Globus pallidus (tissue), 1 donor: ENCODE data around the gene RPL39L.
A peak's percentile ranks its signal among the peaks of the same experiment; 100 is the strongest.
"Not testable (repeated sequence)": the region's sequence is repeated elsewhere in the genome, so short reads cannot be mapped to it uniquely, and the experiment has no call there.

Experiments used
- DNase-seq: peaks from one replicate; pipeline ENCODE4 v3.0.0-alpha.2; 2015; ENCODE audit warnings: low spot score

The RPL39L gene

DNA sequence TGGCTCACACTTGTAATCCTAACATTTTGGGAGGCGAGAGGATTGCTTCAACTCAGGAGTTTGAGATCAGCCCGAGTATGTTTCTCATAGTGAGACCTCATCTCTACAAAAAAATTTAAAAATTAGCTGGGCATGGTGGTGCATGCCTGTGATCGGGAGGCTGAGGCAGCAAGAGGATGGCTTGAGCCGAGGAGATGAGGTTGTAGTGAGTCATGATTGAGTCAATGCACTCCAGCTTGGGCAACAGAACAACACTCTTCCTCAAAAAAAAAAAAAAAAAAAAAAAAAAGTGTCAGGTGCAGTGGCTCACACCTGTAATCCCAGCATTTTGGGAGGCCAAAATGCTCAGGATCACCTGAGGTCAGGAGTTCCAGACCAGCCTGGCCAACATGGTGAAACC, 2.4 kb downstream of the RPL39L start:
- no peak for DNase-seq

- DNase-seq: no peak
These were observed 3.0 kb downstream of the RPL39L start for GRCh38 chr3:187136337-187136736.

DNA sequence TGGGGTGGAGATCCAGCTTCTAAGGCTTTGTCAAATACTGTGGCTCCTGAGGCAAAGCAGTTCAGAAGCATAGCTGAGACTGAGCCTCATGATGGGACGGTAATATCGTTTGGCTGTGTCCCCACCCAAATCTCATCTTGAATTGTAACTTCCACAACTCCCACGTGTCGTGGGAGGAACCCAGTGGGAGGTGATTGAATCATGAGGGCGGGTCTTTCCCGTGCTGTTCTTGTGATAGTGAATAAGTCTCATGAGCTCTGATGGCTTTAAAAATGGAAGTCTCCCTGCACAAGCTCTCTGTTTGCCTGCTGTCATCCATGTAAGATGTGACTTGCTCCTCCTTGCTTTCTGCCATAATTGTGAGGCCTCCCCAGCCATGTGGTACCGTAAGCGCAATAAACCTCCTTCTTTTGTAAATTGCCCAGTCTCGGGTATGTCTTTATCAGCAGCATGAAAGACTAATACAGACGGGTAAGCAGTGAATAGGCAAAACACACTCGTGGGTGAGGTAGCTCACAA, 4.1 kb downstream of the RPL39L start:
- DNase-seq: not testable (repeated sequence)

GRCh38 chr3:187133181-187133580, 6.1 kb downstream of the RPL39L start:
- DNase-seq: not testable (repeated sequence)

- DNase-seq: no peak
These were observed 6.6 kb downstream of the RPL39L start for GRCh38 chr3:187132666-187133065.

DNA sequence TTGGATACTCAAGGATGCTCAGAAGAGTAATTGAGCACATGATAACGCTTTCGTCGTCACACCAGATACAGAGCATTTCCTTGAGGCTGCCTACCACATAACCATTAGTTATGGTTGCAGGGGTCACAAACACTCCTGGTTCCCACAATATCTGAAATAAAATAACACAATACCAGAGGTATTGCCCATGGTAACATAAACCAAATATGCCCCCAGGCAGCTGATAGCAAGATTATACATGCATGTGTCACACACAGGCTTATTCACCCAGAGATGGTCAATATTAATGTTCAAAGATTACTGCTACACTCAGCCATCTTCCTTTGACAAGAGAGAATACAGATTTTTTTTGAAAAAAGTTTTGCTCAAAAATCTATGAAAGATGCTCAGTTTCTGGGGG, 7.3 kb downstream of the RPL39L start:
- no peak for DNase-seq

GRCh38 chr3:187130346-187131066, 8.8 kb downstream of the RPL39L start:
- DNase-seq: no peak

- no peak for DNase-seq
These were observed 13.8 kb downstream of the RPL39L start for GRCh38 chr3:187125319-187126031.

DNA sequence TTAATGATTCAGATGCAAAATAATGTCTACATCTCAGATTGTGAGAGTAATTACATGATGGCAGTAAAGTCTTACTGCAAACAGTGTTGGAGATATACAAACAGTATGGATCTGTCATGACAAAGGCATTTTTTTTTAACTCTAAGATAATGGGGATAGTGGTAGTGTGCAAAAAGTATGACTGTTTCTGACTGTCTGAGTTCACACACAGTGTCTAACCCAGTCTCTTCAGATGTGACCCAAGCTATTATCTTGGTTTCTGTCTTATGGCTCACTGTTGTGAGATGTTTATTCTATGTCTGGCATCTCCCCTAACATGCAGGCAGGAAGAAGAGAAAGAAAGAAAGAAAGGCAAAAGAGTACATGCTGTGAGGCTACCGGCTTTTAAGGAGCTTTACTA, 17.0 kb downstream of the RPL39L start:
- DNase-seq: no peak

- DNase-seq: no peak
These were observed 19.0 kb downstream of the RPL39L start for GRCh38 chr3:187120326-187120725.

DNA sequence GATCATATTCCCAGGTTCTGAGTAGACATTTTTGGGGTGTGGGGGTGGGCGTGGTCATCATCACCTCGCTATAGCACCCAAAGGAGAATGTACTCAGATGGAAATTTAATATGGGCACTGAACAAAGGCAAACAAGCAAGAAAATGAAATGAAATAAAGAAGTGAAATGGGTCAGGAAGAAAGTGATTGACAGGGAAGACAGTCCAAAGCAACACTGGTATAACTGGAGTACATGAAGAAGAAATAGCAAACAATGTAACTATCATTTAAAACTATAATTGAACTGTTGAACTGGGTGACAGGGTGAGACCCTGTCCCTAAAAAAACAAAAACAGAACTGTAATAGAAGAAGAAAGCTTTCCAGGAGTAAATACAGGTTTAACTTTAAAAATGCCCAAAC, 24.8 kb downstream of the RPL39L start:
- DNase-seq: no peak

GRCh38 chr3:187112934-187113793, 26.1 kb downstream of the RPL39L start:
- DNase-seq: no peak

GRCh38 chr3:187110156-187110555, 29.1 kb downstream of the RPL39L start:
- no peak for DNase-seq

- DNase-seq: no peak
These were observed 31.3 kb downstream of the RPL39L start for GRCh38 chr3:187107989-187108388.

- no peak for DNase-seq
These were observed 33.6 kb downstream of the RPL39L start for GRCh38 chr3:187105700-187106099.

DNA sequence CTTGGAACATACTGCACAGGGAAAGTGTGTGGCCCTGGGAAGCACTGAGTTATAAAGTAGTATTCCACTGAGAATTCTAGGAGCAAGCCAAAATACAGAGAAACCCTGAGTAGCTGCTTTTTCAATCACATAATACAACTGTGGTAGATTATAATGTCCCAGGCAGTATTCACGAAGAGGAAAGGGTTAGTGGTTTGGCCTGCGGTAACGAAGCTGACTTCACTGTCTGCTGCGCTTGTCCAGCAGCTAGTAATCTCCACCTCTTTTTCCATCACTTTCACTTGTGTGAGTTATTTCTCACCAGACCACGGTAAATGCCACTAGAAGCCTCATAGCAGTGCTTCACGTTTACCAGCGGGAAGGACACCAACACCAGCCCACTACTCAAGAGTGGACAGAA, 34.4 kb downstream of the RPL39L start:
- DNase-seq: no peak

GRCh38 chr3:187104342-187104741, 35.0 kb downstream of the RPL39L start:
- no peak for DNase-seq

DNA sequence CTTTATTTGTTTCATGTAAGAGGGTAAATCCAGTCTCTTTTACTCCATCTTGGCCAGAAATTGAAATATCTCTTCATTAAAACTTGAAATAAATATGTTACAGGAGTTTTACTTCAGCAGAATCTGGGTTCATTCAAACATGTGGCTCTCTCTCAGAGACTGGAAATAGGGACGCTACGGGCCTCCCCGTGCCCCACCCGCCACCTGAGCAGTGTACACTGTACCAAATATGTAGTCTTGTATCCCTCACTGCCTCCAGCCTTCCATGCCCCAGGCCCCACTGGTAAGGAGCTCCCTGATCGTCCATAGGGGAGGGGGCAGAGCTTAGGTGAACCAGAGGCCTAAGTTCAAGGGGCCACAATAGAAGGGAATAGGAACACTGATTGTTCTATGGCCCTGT, 36.0 kb downstream of the RPL39L start:
- DNase-seq: no peak

GRCh38 chr3:187102073-187102634, 37.1 kb downstream of the RPL39L start:
- DNase-seq: no peak

- peak; percentile 33 for DNase-seq
These were observed 37.9 kb downstream of the RPL39L start for GRCh38 chr3:187101184-187102072.

DNA sequence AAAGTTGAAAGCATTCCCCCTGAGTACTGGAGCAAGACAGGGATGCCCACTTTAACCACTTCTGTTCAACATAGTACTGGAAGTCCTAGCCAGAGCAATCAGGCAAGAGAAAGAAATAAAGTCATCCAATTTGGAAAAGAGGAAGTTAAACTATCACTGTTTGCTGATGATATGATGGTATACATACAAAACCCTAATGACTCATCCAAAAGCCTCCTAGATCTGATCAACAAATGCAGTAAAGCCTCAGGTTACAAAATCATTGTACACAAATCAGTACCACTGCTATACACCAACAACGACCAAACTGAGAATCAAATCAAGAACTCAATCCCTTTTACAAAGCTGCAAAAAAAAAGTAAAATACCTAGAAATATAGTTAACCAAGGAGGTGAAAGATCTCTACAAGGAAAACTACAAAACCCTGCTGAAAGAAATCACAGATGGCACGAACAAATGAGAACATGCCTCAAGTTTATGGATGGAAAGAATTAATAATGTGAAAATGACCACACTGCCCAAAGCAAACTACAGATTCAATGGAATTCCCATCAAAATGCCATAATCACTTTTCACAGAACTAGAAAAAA, 40.3 kb downstream of the RPL39L start:
- no peak for DNase-seq
